Breast epithelium (tissue), 3 donors: Measurements from ENCODE around the gene THRSP.

Experiments used
- CTCF ChIP-seq, 3 donors: fragments of 450-650 bp; IDR thresholded peaks; one replicate each; pipeline ENCODE4 v1.5.1; 2016 to 2017; ENCODE audit warnings: antibody characterized with exemption in 3 of 3, mild to moderate bottlenecking in 3 of 3, moderate library complexity in 3 of 3
- POLR2A ChIP-seq: fragments of 450-650 bp; IDR thresholded peaks from one replicate; pipeline ENCODE4 v1.6.1; 2016; ENCODE audit warnings: antibody characterized with exemption, mild to moderate bottlenecking, moderate library complexity

- TF ChIP-seq CTCF (IDR thresholded peaks at IDR 0.05) = no peak
- TF ChIP-seq POLR2A = no peak
Observed at GRCh38 chr11:78037825-78038620, 25.6 kb upstream of the THRSP start.
